B cell (primary cell): Measurements from ENCODE around the gene ZSWIM7. TPM values are rescaled to one million over a fixed set of nuclear protein-coding genes. Genes with fewer than 3 reads are reported as not detected.

ENCODE experiments used
- ATAC-seq: fragments of 200-7000 bp; cut with Tn5 transposase; one replicate; pipeline ENCODE4 v1.10.0; 2021; ENCODE audit warnings: low read depth, mild to moderate bottlenecking, moderate number of reproducible peaks, moderate library complexity
- CTCF ChIA-PET: fragments of 350-600 bp; sonication (Branson Sonifier 250); formaldehyde crosslinking; loops from one replicate; lab custom pipeline; 2021; ENCODE audit warnings: antibody characterized with exemption, inconsistent platforms; lab: Charles Lee
- POLR2A ChIA-PET: fragments of 350-600 bp; sonication (Branson Sonifier 250); formaldehyde crosslinking; loops from one replicate; lab custom pipeline; 2021; ENCODE audit warnings: antibody characterized with exemption; lab: Charles Lee
- DNase-seq: peaks from one replicate; pipeline ENCODE4 v3.0.0; 2013
- H2AFZ ChIP-seq: 2 replicates; pipeline ENCODE4 v1.6.1; 2012; ENCODE audit warnings: mild to moderate bottlenecking, low read depth, low read length; ENCODE audit not compliant: insufficient read depth, poor library complexity, severe bottlenecking
- H3K27ac ChIP-seq, 2 donors: 1 replicate in 1 of 2; 2 replicates in 1 of 2; pipeline ENCODE4 v1.5.1; 2012 to 2013; ENCODE audit warnings: low read length in 2 of 2, mild to moderate bottlenecking in 2 of 2, moderate library complexity in 1 of 2
- H3K27me3 ChIP-seq, 4 experiments: fragments of 200-600 bp in 1 of 4; sonication (generic) in 1 of 4; replicated peaks in 1 of 4; 1 replicate in 2 of 4; 2 replicates in 2 of 4; pipeline versions ENCODE4 v1.6.1 to v1.7.0; 2013 to 2016; ENCODE audit warnings: low read length in 3 of 4, mild to moderate bottlenecking in 2 of 4, mixed read lengths in 1 of 4, moderate library complexity in 1 of 4; ENCODE audit not compliant: insufficient read depth in 4 of 4, control insufficient read depth in 3 of 4; ENCODE audit errors: control extremely low read depth in 1 of 4
- H3K36me3 ChIP-seq, 2 experiments: replicated peaks in 1 of 2; 1 replicate in 1 of 2; 2 replicates in 1 of 2; pipeline versions ENCODE4 v1.6.1 to v1.7.1; 2013; ENCODE audit warnings: low read length in 1 of 2; ENCODE audit not compliant: insufficient read depth in 2 of 2, control insufficient read depth in 1 of 2; ENCODE audit errors: control extremely low read depth in 1 of 2, extremely low read depth in 1 of 2
- H3K4me1 ChIP-seq, 2 donors: fragments of 200-600 bp in 1 of 2; sonication (generic) in 1 of 2; 1 replicate in 1 of 2; 2 replicates in 1 of 2; pipeline versions ENCODE4 v1.5.1 to v1.6.1; 2013 to 2017; ENCODE audit warnings: low read length in 2 of 2; ENCODE audit not compliant: control insufficient read depth in 2 of 2, insufficient read depth in 2 of 2
- H3K4me2 ChIP-seq: replicated peaks from 2 replicates; pipeline ENCODE3; 2012; ENCODE audit warnings: mild to moderate bottlenecking, low read depth, low read length; ENCODE audit not compliant: poor library complexity, severe bottlenecking
- H3K4me3 ChIP-seq, 5 experiments: fragments of 200-600 bp in 1 of 5; sonication (generic) in 1 of 5; 1 replicate in 3 of 5; 2 replicates in 2 of 5; pipeline versions ENCODE4 v1.5.1 to v1.7.0; 2011 to 2016; ENCODE audit warnings: low read length in 4 of 5, mild to moderate bottlenecking in 4 of 5, low read depth in 2 of 5, control low read depth in 1 of 5, moderate library complexity in 1 of 5; ENCODE audit not compliant: insufficient read depth in 1 of 5; ENCODE audit errors: control extremely low read depth in 1 of 5, extremely low read depth in 1 of 5
- H3K79me2 ChIP-seq: fragments of 200-600 bp; sonication (generic); one replicate; pipeline ENCODE4 v1.6.0; 2016; ENCODE audit warnings: low read length; ENCODE audit not compliant: control insufficient read depth, insufficient read depth
- H3K9ac ChIP-seq: fragments of 200-600 bp; sonication (generic); 2 replicates; pipeline ENCODE4 v1.6.1; 2017; ENCODE audit warnings: mild to moderate bottlenecking, low read length, moderate library complexity
- H3K9me3 ChIP-seq, 3 donors: one replicate each; pipeline versions ENCODE4 v1.6.1 to v1.7.1; 2013; ENCODE audit warnings: low read length in 2 of 3; ENCODE audit not compliant: control insufficient read depth in 2 of 3, insufficient read depth in 1 of 3; ENCODE audit errors: control extremely low read depth in 1 of 3
- H4K20me1 ChIP-seq: 2 replicates; pipeline ENCODE4 v1.6.0; 2012; ENCODE audit warnings: mild to moderate bottlenecking, low read length; ENCODE audit not compliant: insufficient read depth, control insufficient read depth, poor library complexity, severe bottlenecking
- H3K27ac Mint-ChIP-seq: one replicate; pipeline ENCODE4 v1.8.0; 2021; ENCODE audit warnings: mixed read lengths
- H3K27me3 Mint-ChIP-seq: one replicate; pipeline ENCODE4 v1.8.0; 2021; ENCODE audit warnings: mixed read lengths
- H3K4me1 Mint-ChIP-seq: one replicate; pipeline ENCODE4 v1.8.0; 2021; ENCODE audit warnings: mixed read lengths
- H3K4me3 Mint-ChIP-seq: one replicate; pipeline ENCODE4 v1.8.0; 2021; ENCODE audit warnings: mixed read lengths
- H3K9me3 Mint-ChIP-seq: one replicate; pipeline ENCODE4 v1.8.0; 2022; ENCODE audit warnings: mixed read lengths; ENCODE audit not compliant: insufficient read depth
- CTCF ChIP-seq: fragments of 200-600 bp; IDR thresholded peaks from one replicate; pipeline ENCODE4 v1.8.0; 2022; ENCODE audit warnings: antibody characterized with exemption, mild to moderate bottlenecking
- EZH2 ChIP-seq: IDR thresholded peaks from 2 replicates; pipeline ENCODE4 v1.6.1; 2012; ENCODE audit warnings: borderline replicate concordance, low read depth, mild to moderate bottlenecking, moderate library complexity, low read length; ENCODE audit not compliant: insufficient read depth, poor library complexity, severe bottlenecking
- WGBS: methylation state at CpG from one replicate; pipeline ENCODE4 v1.1.5; 2013; ENCODE audit warnings: missing lambda C conversion rate; ENCODE audit not compliant: insufficient coverage; 5-methylcytosine and 5-hydroxymethylcytosine counted together
- intact Hi-C: fragments of 100-400 bp; cut with micrococcal nuclease; formaldehyde crosslinking; loops from one replicate; pipeline ENCODE4 v1.10.0; 2022
- polyA plus RNA-seq: library from polyadenylated mRNA; depleted of rRNA; stranded (reverse); fragments of >200 nt; gene quantifications from 2 replicates; pipeline ENCODE4 v1.2.3, GENCODE V29; 2012
- total RNA-seq, 2 donors: library from RNA; stranded (reverse); fragments of 120-200 nt in 1 of 2; gene quantifications; 1 replicate in 1 of 2; 2 replicates in 1 of 2; pipeline versions ENCODE4 v1.2.3 to v1.2.4, GENCODE V29; 2013 to 2022

The ZSWIM7 gene
- total and polyA plus RNA-seq, 2 donors (not counting 1 experiment from before 2014, with no cell fraction given) = 25.1 to 39.3 TPM

GRCh38 chr17:15963670-15964110 is 35.8 kb downstream of the ZSWIM7 start:
- no peak overlapping the region for H3K9ac ChIP-seq
- ATAC-seq = no peak
- H3K27ac ChIP-seq = no peak overlapping the region
- H3K9me3 Mint-ChIP-seq = no peaks in the 10 kb centered on the region
- H3K4me2 ChIP-seq = no peak overlapping the region
- ChIA-PET POLR2A (no interaction called here), CTCF (no interaction called here)
- H3K9me3 ChIP-seq = peaks cover 0 to 8% (median 0%) of the 10 kb centered on the region in 3 donors
- H3K79me2 ChIP-seq = no peaks in the 10 kb centered on the region
- WGBS = 90% methylated on average over 3 of the region's 4 CpGs
- H3K27me3 ChIP-seq = peaks cover 0 to 28% (median 2%) of the 10 kb centered on the region in 4 experiments
- DNase-seq = no peak
- H3K27ac Mint-ChIP-seq = no peak overlapping the region
- peaks cover 29% of the 10 kb centered on the region for H3K27me3 Mint-ChIP-seq
- H3K36me3 ChIP-seq = no peaks in the 10 kb centered on the region
- no peak overlapping the region for H3K4me3 Mint-ChIP-seq
- H4K20me1 ChIP-seq = no peaks in the 10 kb centered on the region
- intact Hi-C loops = no loop called here
- no peak overlapping the region for H2AFZ ChIP-seq
- TF ChIP-seq CTCF (no peak), EZH2 (no peak)
- H3K4me3 ChIP-seq = no peak overlapping the region
- H3K4me1 Mint-ChIP-seq = peaks cover 16% of the 10 kb centered on the region
- peaks cover 0 to 10% of the 10 kb centered on the region in 2 donors for H3K4me1 ChIP-seq

DNA sequence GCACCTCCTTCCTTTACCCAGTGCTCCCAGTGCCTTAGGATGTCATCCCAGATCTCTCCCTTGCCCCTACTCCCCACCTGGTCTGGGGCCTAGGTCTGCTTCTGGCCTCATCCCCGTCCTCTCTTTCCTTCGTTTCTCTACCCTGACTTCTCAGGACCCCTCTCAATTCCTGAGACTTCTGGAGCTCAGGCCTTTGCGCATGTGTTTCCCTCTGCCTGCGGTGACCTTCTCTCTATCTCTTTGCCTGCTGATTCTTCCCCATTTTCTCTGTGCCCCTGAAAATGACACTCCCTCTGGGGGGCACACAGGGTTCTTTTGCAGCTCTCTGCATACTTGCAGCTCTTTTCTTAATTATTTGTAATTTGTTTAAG is 41.0 kb downstream of the ZSWIM7 start:
- Histone ChIP-seq H3K27me3 (peaks cover 0 to under 1% (median 0%) of the 10 kb centered on the region in 4 experiments), H3K36me3 (no peaks in the 10 kb centered on the region), H4K20me1 (no peaks in the 10 kb centered on the region), H3K9ac (no peak overlapping the region), H3K4me1 (no peaks in the 10 kb centered on the region), H3K79me2 (no peaks in the 10 kb centered on the region), H3K4me3 (no peak overlapping the region), H3K27ac (no peak overlapping the region), H3K9me3 (no peaks in the 10 kb centered on the region), H2AFZ (no peak overlapping the region), H3K4me2 (no peak overlapping the region)
- TF ChIP-seq CTCF = no peak
- TF ChIP-seq EZH2 = no peak
- DNase-seq (no peak), ATAC-seq (no peak)
- ChIA-PET CTCF (interaction anchor here (1.9 kb wide), 1 partner anchor 13 kb away, joined by 4 read pairs; no protein-coding TSS in a partner anchor), POLR2A (no interaction called here)
- Mint-ChIP-seq H3K27me3 (peaks cover 35% of the 10 kb centered on the region), H3K27ac (no peak overlapping the region), H3K9me3 (no peaks in the 10 kb centered on the region), H3K4me3 (no peak overlapping the region), H3K4me1 (peaks cover 5% of the 10 kb centered on the region)
- intact Hi-C loops = no loop called here
- 62% methylated on average over 3 of the region's 4 CpGs for WGBS
